Skeletal muscle satellite cell (primary cell): ENCODE results near the gene SPTLC2.
A peak's percentile ranks its signal among the peaks of the same experiment; 100 is the strongest.
"Not testable (repeated sequence)": the region's sequence is repeated elsewhere in the genome, so short reads cannot be mapped to it uniquely, and the experiment has no call there.

ENCODE experiments used
- H3K27me3 ChIP-seq: 2 replicates; pipeline ENCODE4 v1.7.0; 2013; ENCODE audit warnings: low read length; ENCODE audit not compliant: control insufficient read depth, insufficient read depth
- H3K36me3 ChIP-seq: 2 replicates; pipeline ENCODE4 v1.7.0; 2013; ENCODE audit warnings: mild to moderate bottlenecking, control low read depth, low read length; ENCODE audit not compliant: insufficient read depth
- H3K4me1 ChIP-seq: 2 replicates; pipeline ENCODE4 v1.7.0; 2013; ENCODE audit warnings: low read length; ENCODE audit not compliant: control insufficient read depth, insufficient read depth
- H3K4me2 ChIP-seq: 2 replicates; pipeline ENCODE4 v1.7.0; 2013; ENCODE audit warnings: mild to moderate bottlenecking, low read length
- H3K4me3 ChIP-seq: 2 replicates; pipeline ENCODE4 v1.7.0; 2013; ENCODE audit warnings: low read length
- H3K9ac ChIP-seq: 2 replicates; pipeline ENCODE4 v1.7.0; 2013; ENCODE audit warnings: mild to moderate bottlenecking, low read depth, low read length, moderate library complexity
- H3K9me3 ChIP-seq: replicated peaks from 2 replicates; pipeline ENCODE4 v1.7.0; 2013; ENCODE audit warnings: mild to moderate bottlenecking, control low read depth, low read length

The SPTLC2 gene

GRCh38 chr14:77561881-77562280, 54.6 kb downstream of the SPTLC2 start:
- Histone ChIP-seq H3K4me3 (no peak overlapping the region), H3K4me2 (peak overlapping the region; percentile 41), H3K9me3 (no peaks in the 10 kb centered on the region), H3K36me3 (peaks cover 25% of the 10 kb centered on the region), H3K27me3 (no peaks in the 10 kb centered on the region), H3K4me1 (peaks cover 34% of the 10 kb centered on the region), H3K9ac (peak overlapping the region; percentile 62)

DNA sequence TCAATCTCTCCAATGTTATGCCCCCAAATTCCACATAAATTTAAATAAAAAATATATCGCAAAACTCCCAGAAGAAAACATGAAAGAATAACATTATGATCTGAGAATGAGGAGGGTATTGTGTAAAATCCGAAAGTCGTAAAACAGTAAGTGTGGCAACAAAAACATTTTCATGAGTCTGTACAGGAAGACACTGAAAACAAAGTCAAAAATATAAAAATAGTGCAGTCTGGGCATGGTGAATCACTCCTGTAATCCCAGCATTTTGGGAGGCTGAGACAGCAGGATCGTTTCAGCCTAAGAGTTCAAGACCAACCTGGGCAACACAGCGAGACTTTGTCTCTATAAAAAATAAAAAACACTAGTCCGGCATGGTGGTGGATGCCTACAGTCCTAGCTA, 57.1 kb downstream of the SPTLC2 start:
- H3K9me3 ChIP-seq: no peaks in the 10 kb centered on the region
- H3K27me3 ChIP-seq: no peaks in the 10 kb centered on the region
- H3K4me3 ChIP-seq: no peak overlapping the region
- H3K4me1 ChIP-seq: peaks cover 26% of the 10 kb centered on the region
- H3K4me2 ChIP-seq: no peak overlapping the region
- H3K36me3 ChIP-seq: peaks cover 35% of the 10 kb centered on the region
- H3K9ac ChIP-seq: peak overlapping the region; percentile 54

DNA sequence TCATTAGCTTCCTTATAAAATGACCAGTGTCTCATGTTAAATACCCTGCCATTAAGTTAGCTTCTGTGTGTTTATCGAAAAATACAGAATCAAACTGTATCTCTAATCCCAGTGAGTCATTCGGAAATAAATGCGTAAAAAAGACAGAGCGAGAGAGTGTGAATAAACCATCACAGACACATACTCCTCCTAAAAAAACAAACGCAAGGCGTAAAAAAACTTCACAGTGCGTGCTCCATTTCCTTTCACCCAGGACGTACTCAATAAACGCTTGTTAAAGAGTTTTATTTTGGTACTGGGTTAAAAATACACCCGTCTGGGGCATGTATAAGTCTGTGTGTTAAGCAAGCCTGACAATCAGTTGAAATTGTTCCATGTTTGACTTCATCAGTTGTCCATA, 59.0 kb downstream of the SPTLC2 start:
- H3K9me3 ChIP-seq: no peaks in the 10 kb centered on the region
- no peak overlapping the region for H3K9ac ChIP-seq
- no peaks in the 10 kb centered on the region for H3K27me3 ChIP-seq
- H3K4me3 ChIP-seq: no peak overlapping the region
- H3K4me2 ChIP-seq: no peak overlapping the region
- H3K4me1 ChIP-seq: peaks cover 15% of the 10 kb centered on the region
- peaks cover 35% of the 10 kb centered on the region for H3K36me3 ChIP-seq

DNA sequence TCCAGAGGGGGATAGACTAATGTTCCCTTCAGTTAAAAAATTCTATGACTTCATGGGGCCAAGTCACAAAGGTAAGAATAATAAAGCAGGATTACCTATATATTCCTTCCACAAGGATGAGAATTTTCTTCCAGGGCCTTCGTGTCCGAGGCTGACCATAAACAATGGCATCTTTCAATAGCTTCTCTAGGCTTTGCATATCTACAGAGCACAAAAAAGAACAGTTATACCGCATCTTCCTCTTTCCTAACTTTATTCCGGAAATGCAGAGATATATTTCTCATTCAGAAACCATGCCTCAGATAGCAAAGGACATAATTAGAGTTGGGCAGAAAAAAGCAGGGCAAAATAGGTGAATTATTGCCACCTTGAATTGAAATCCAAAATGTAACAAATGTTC, 59.5 kb downstream of the SPTLC2 start:
- Histone ChIP-seq H3K4me2 (no peak overlapping the region), H3K9me3 (no peaks in the 10 kb centered on the region), H3K27me3 (no peaks in the 10 kb centered on the region), H3K9ac (no peak overlapping the region), H3K36me3 (peaks cover 38% of the 10 kb centered on the region), H3K4me1 (peaks cover 11% of the 10 kb centered on the region), H3K4me3 (no peak overlapping the region)

DNA sequence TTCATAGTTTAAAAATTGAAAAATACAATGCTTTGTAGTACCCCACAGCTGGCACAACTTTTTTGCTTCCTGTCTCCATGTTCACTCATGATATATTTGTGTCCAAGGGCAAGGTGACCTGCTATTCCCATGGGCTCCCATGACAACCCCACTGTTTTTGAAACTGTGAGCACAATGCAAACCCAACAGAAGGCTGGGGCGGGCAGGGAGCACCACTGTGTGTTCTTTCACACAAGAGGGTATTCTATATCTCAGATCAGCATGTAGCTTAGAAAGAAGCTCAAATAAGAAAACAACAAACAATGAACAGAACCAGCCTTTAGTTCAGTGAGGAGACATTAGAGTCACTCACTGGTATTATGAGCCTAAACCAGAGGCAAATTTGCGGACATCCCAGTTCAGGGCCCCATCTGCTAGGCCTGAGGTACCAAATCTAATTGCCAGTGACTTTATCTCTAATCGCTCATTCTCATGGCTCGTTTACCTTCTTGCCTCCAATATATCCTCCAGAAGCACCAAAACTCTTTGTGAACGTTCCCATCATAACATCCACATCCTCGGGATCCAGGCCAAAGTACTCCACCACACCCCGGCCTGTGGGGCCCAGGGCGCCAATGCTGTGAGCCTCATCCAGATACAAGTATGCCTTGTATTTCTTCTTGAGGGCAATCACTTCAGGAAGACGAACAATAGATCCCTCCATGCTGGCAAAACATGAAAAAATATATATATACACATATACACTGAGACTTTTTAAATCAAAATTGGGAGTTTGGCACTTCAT, 61.4 kb downstream of the SPTLC2 start:
- Histone ChIP-seq H3K9ac (no peak overlapping the region), H3K9me3 (no peaks in the 10 kb centered on the region), H3K4me2 (no peak overlapping the region), H3K27me3 (no peaks in the 10 kb centered on the region), H3K36me3 (peaks cover 43% of the 10 kb centered on the region), H3K4me1 (peaks cover 5% of the 10 kb centered on the region), H3K4me3 (no peak overlapping the region)

DNA sequence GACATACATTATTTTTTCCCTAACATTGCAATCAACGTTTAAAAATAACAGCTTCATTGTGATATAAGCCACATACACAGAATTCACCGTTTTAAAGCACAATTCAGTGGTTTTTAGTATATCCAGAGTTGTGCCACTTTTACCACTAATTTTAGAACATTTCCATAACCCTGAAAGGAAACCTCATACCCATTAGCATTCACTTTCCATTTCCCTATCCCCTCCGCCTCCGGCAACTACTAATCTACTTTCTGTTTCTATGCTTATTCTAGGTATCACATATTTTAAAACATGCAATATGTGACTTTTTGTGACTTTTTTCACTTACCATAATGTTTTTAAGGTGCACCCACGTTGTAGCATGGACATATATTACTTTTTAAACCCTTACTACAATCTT, 62.2 kb downstream of the SPTLC2 start:
- peaks cover 51% of the 10 kb centered on the region for H3K36me3 ChIP-seq
- no peak overlapping the region for H3K9ac ChIP-seq
- no peaks in the 10 kb centered on the region for H3K27me3 ChIP-seq
- H3K4me3 ChIP-seq: no peak overlapping the region
- no peaks in the 10 kb centered on the region for H3K9me3 ChIP-seq
- no peak overlapping the region for H3K4me2 ChIP-seq
- H3K4me1 ChIP-seq: no peaks in the 10 kb centered on the region

GRCh38 chr14:77549451-77549850, 67.0 kb downstream of the SPTLC2 start:
- no peak overlapping the region for H3K9ac ChIP-seq
- H3K36me3 ChIP-seq: peaks cover 63% of the 10 kb centered on the region
- no peaks in the 10 kb centered on the region for H3K27me3 ChIP-seq
- no peak overlapping the region for H3K4me2 ChIP-seq
- H3K4me3 ChIP-seq: no peak overlapping the region
- H3K4me1 ChIP-seq: no peaks in the 10 kb centered on the region
- no peaks in the 10 kb centered on the region for H3K9me3 ChIP-seq

DNA sequence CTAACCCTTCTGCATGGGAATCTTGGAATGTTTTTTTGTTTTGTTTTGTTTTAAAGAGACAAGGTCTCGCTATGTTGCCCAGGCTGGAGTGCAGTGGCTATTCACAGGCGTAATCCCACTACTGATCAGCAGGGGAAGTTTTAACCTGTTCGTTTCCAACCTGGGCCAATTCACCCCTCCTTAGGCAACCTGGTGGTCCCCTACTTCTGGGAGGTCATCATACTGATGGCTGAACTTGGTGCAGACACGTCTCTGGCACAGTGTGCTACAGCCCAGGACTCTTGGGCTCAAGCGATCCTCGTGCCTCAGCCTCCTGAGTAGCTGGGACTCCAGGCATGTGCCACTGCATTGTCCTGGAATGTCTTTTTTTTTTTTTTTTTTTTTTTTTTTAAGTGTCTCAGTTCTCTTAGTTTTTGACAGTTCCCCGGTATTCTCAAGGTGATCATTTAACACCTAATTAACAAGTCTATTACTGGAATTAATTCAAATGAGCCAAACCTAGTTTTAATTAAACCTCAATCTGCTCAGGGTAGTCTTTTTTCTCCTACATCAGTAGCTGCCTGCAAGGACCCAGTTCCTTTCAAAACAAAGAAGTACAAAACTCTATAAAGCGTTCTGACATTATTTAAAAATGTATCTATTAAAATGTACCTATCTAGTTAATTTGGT, 68.8 kb downstream of the SPTLC2 start:
- Histone ChIP-seq H3K9me3 (no peaks in the 10 kb centered on the region), H3K36me3 (peaks cover 72% of the 10 kb centered on the region)

DNA sequence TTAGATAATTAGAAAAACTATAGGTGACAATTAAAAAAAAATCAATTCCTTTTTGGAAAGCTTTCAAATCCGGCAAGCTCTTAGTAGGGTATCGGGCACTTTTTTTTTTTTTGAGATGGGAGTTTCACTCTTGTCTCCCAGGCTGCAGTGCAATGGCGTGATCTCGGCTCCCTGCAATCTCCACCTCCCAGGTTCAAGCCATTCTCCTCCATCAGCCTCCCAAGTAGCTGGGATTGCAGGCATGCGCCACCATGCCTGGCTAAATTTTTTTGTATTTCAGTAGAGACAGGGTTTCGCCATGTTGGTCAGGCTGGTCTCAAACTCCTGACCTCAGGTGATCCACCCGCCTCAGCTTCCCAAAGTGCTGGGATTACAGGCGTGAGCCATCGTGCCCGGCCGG, 71.3 kb downstream of the SPTLC2 start:
- not testable (repeated sequence) for H3K9me3 ChIP-seq, H3K9ac ChIP-seq, H3K27me3 ChIP-seq, H3K4me2 ChIP-seq, H3K4me3 ChIP-seq
- Histone ChIP-seq H3K36me3 (peaks cover 58% of the 10 kb centered on the region), H3K4me1 (peaks cover 18% of the 10 kb centered on the region)

More for the DNA sequence above, 68.8 kb downstream of the SPTLC2 start:
- no peaks in the 10 kb centered on the region for H3K27me3 ChIP-seq
- H3K4me2 ChIP-seq: no peak overlapping the region
- no peak overlapping the region for H3K9ac ChIP-seq
- peaks cover 14% of the 10 kb centered on the region for H3K4me1 ChIP-seq
- no peak overlapping the region for H3K4me3 ChIP-seq

- no peak overlapping the region for H3K4me2 ChIP-seq
- no peaks in the 10 kb centered on the region for H3K9me3 ChIP-seq
- H3K27me3 ChIP-seq: no peaks in the 10 kb centered on the region
- H3K4me3 ChIP-seq: no peak overlapping the region
- H3K4me1 ChIP-seq: peaks cover 18% of the 10 kb centered on the region
- peaks cover 53% of the 10 kb centered on the region for H3K36me3 ChIP-seq
- no peak overlapping the region for H3K9ac ChIP-seq
These were observed 71.9 kb downstream of the SPTLC2 start for GRCh38 chr14:77544571-77544970.

GRCh38 chr14:77543637-77544334, 72.7 kb downstream of the SPTLC2 start:
- Histone ChIP-seq H3K27me3 (no peaks in the 10 kb centered on the region), H3K9me3 (no peaks in the 10 kb centered on the region), H3K9ac (no peak overlapping the region), H3K4me3 (no peak overlapping the region), H3K4me1 (peaks cover 18% of the 10 kb centered on the region), H3K36me3 (peaks cover 45% of the 10 kb centered on the region), H3K4me2 (no peak overlapping the region)
